ENCODE results near the gene SOAT1.

GRCh38 chr1:179318491-179318890 is 24.9 kb downstream of the SOAT1 start:
- TF ChIP-seq RAD21 (IDR thresholded peaks at IDR 0.05; ENCODE audit: low read depth) (no peak), TAF1 (IDR thresholded peaks at IDR 0.05; ENCODE audit: low read depth) (no peak), USF1 (IDR thresholded peaks at IDR 0.05) (no peak), EP300 (IDR thresholded peaks at IDR 0.05; ENCODE audit: borderline replicate concordance) (no peak), YY1 (IDR thresholded peaks at IDR 0.05; ENCODE audit: low read depth) (no peak), CEBPB (IDR thresholded peaks at IDR 0.05) (no peak), REST (IDR thresholded peaks at IDR 0.05; ENCODE audit: low read depth) (no peak), TEAD4 (IDR thresholded peaks at IDR 0.05) (no peak), NFIC (IDR thresholded peaks at IDR 0.05) (no peak), TCF12 (IDR thresholded peaks at IDR 0.05; ENCODE audit: low read depth) (no peak), EGR1 (IDR thresholded peaks at IDR 0.05) (no peak), CREB1 (IDR thresholded peaks at IDR 0.05; ENCODE audit: low read depth) (no peak)
